Fibroblast of lung (primary cell): Measurements from ENCODE around the gene PHLDB1. TPM values are rescaled to one million over a fixed set of nuclear protein-coding genes. Genes with fewer than 3 reads are reported as not detected.

Source experiments
- DNase-seq, 2 donors: peaks; one replicate each; pipeline versions ENCODE4 v3.0.0 to v3.0.0-alpha.2; 2010; ENCODE audit warnings: low read depth in 2 of 2
- H2AFZ ChIP-seq: 2 replicates; pipeline ENCODE4 v1.5.1; 2012; ENCODE audit warnings: low read length, control low read depth, inconsistent platforms
- H3K27ac ChIP-seq: 2 replicates; pipeline ENCODE4 v1.5.1; 2011; ENCODE audit warnings: low read length, control low read depth; ENCODE audit not compliant: insufficient read depth
- H3K27me3 ChIP-seq: 2 replicates; pipeline ENCODE4 v1.5.1; 2011; ENCODE audit warnings: mild to moderate bottlenecking, low read length; ENCODE audit not compliant: control insufficient read depth, insufficient read depth
- H3K36me3 ChIP-seq: 2 replicates; pipeline ENCODE4 v1.5.1; 2011; ENCODE audit warnings: low read length; ENCODE audit not compliant: control insufficient read depth, insufficient read depth
- H3K4me1 ChIP-seq: 2 replicates; pipeline ENCODE4 v1.5.1; 2011; ENCODE audit warnings: low read length; ENCODE audit not compliant: control insufficient read depth, insufficient read depth; ENCODE audit errors: extremely low read depth
- H3K4me2 ChIP-seq: 2 replicates; pipeline ENCODE4 v1.5.1; 2011; ENCODE audit warnings: low read length, control low read depth; ENCODE audit not compliant: insufficient read depth; ENCODE audit errors: extremely low read depth
- H3K4me3 ChIP-seq, 4 experiments: fragments of 200-600 bp in 1 of 4; sonication (generic) in 1 of 4; replicated peaks in 1 of 4; 2 replicates each; pipeline ENCODE4 v1.5.1; 2011 to 2016; ENCODE audit warnings: low read length in 4 of 4, low read depth in 3 of 4, mild to moderate bottlenecking in 3 of 4, control low read depth in 2 of 4, inconsistent platforms in 1 of 4, mixed read lengths in 1 of 4; ENCODE audit not compliant: insufficient read depth in 1 of 4; ENCODE audit errors: control extremely low read depth in 1 of 4
- H3K79me2 ChIP-seq: 2 replicates; pipeline ENCODE4 v1.5.1; 2012; ENCODE audit warnings: mild to moderate bottlenecking, low read length, inconsistent platforms; ENCODE audit not compliant: control insufficient read depth, insufficient read depth
- H3K9ac ChIP-seq: 2 replicates; pipeline ENCODE4 v1.5.1; 2011; ENCODE audit warnings: mild to moderate bottlenecking, low read length, control low read depth; ENCODE audit not compliant: insufficient read depth
- H3K9me3 ChIP-seq: 2 replicates; pipeline ENCODE4 v1.5.1; 2012; ENCODE audit warnings: low read depth, low read length; ENCODE audit not compliant: control insufficient read depth, insufficient read depth
- H4K20me1 ChIP-seq: 2 replicates; pipeline ENCODE4 v1.5.1; 2011; ENCODE audit warnings: low read length; ENCODE audit not compliant: control insufficient read depth, insufficient read depth; ENCODE audit errors: extremely low read depth
- CTCF ChIP-seq, 2 donors: IDR thresholded peaks in 1 of 2; conservative IDR thresholded peaks in 1 of 2; 1 replicate in 1 of 2; 2 replicates in 1 of 2; pipeline ENCODE4 v1.5.1; 2011 to 2012; ENCODE audit warnings: low read length in 2 of 2, control low read depth in 1 of 2, inconsistent platforms in 1 of 2, low read depth in 1 of 2, mild to moderate bottlenecking in 1 of 2
- EZH2 ChIP-seq: IDR thresholded peaks from 2 replicates; pipeline ENCODE4 v1.5.1; 2012; ENCODE audit warnings: low read length, control low read depth, mild to moderate bottlenecking; ENCODE audit errors: missing control alignments
- polyA plus RNA-seq, 2 donors: library from polyadenylated mRNA; depleted of rRNA in 1 of 2; stranded (reverse) in 1 of 2; unstranded in 1 of 2; fragments of >200 nt; gene quantifications; 2 replicates each; pipeline ENCODE4 v1.2.1, GENCODE V29; 2011 to 2012; ENCODE audit warnings: missing spikeins in 1 of 2
- total RNA-seq: library from RNA; depleted of rRNA; stranded (reverse); fragments of >200 nt; gene quantifications from 2 replicates; pipeline ENCODE4 v1.2.1, GENCODE V29; 2014

PHLDB1 gene
- total and polyA plus RNA-seq, 2 donors (not counting 1 experiment from before 2014, with no cell fraction given): 51.4 to 59.0 TPM

- no peaks in the 10 kb centered on the region for H3K9me3 ChIP-seq
- TF ChIP-seq EZH2 (no peak), CTCF (conservative IDR thresholded peaks at IDR 0.05 in 1 of 2, IDR thresholded peaks at IDR 0.05 in 1 of 2; ENCODE audit: low read depth in 1 of 2, low read length in 2 of 2) (no peak)
- H3K79me2 ChIP-seq: no peaks in the 10 kb centered on the region
- no peak overlapping the region for H3K4me2 ChIP-seq
- H3K4me1 ChIP-seq: no peaks in the 10 kb centered on the region
- H3K27ac ChIP-seq: no peak overlapping the region
- H2AFZ ChIP-seq: no peak overlapping the region
- no peaks in the 10 kb centered on the region for H3K27me3 ChIP-seq
- H3K4me3 ChIP-seq: no peak overlapping the region
- H4K20me1 ChIP-seq: no peaks in the 10 kb centered on the region
- no peak for DNase-seq
- no peak overlapping the region for H3K9ac ChIP-seq
- peaks cover 55% of the 10 kb centered on the region for H3K36me3 ChIP-seq
Observed at GRCh38 chr11:118643142-118643994, 36.0 kb downstream of the PHLDB1 start.

- TF ChIP-seq EZH2 (no peak), CTCF (conservative IDR thresholded peaks at IDR 0.05 in 1 of 2, IDR thresholded peaks at IDR 0.05 in 1 of 2; ENCODE audit: low read depth in 1 of 2, low read length in 2 of 2) (no peak)
- no peak for DNase-seq
- no peaks in the 10 kb centered on the region for H3K27me3 ChIP-seq
- no peak overlapping the region for H3K9ac ChIP-seq
- H3K27ac ChIP-seq: no peak overlapping the region
- H3K36me3 ChIP-seq: peaks cover 50% of the 10 kb centered on the region
- H2AFZ ChIP-seq: no peak overlapping the region
- H3K79me2 ChIP-seq: no peaks in the 10 kb centered on the region
- no peaks in the 10 kb centered on the region for H4K20me1 ChIP-seq
- no peaks in the 10 kb centered on the region for H3K9me3 ChIP-seq
- no peak overlapping the region for H3K4me2 ChIP-seq
- no peaks in the 10 kb centered on the region for H3K4me1 ChIP-seq
- no peak overlapping the region for H3K4me3 ChIP-seq
Observed at GRCh38 chr11:118643995-118644345, 36.6 kb downstream of the PHLDB1 start.

GRCh38 chr11:118644496-118644895 lies 37.1 kb downstream of the PHLDB1 start:
- no peak overlapping the region for H3K9ac ChIP-seq
- no peaks in the 10 kb centered on the region for H3K9me3 ChIP-seq
- H3K4me1 ChIP-seq: no peaks in the 10 kb centered on the region
- H4K20me1 ChIP-seq: no peaks in the 10 kb centered on the region
- H3K36me3 ChIP-seq: peaks cover 46% of the 10 kb centered on the region
- H3K79me2 ChIP-seq: no peaks in the 10 kb centered on the region
- TF ChIP-seq CTCF (conservative IDR thresholded peaks at IDR 0.05 in 1 of 2, IDR thresholded peaks at IDR 0.05 in 1 of 2; ENCODE audit: low read depth in 1 of 2, low read length in 2 of 2) (no peak), EZH2 (no peak)
- H3K4me2 ChIP-seq: no peak overlapping the region
- no peak for DNase-seq
- no peak overlapping the region for H3K27ac ChIP-seq
- H2AFZ ChIP-seq: no peak overlapping the region
- H3K4me3 ChIP-seq: no peak overlapping the region
- H3K27me3 ChIP-seq: no peaks in the 10 kb centered on the region
